ENCODE measurements around the gene PLIN3. TPM values are rescaled to one million over a fixed set of nuclear protein-coding genes. Genes with fewer than 3 reads are reported as not detected.
A peak's percentile ranks its signal among the peaks of the same experiment; 100 is the strongest.

Gene PLIN3
- total RNA-seq, 1 donor from 2014 or later, result 73.1 TPM

- H3K4me1 Mint-ChIP-seq (ENCODE audit: unreplicated experiment), result peaks cover 3% of the 10 kb centered on the region
- peak; percentile 99 for DNase-seq (ENCODE audit: low spot score)
- no peaks in the 10 kb centered on the region for H3K9me3 Mint-ChIP-seq (ENCODE audit: unreplicated experiment)
- TF ChIP-seq CTCF (IDR thresholded peaks at IDR 0.05; ENCODE audit: unreplicated experiment), result peak; percentile 98
- H3K4me3 Mint-ChIP-seq (ENCODE audit: unreplicated experiment), result peak within 1 kb of the TSS; percentile 83
- H3K36me3 Mint-ChIP-seq (ENCODE audit: low read depth, unreplicated experiment), result peaks cover 7% of the 10 kb centered on the region
- no peaks in the 10 kb centered on the region for H3K27me3 Mint-ChIP-seq (ENCODE audit: unreplicated experiment)
- H3K27ac Mint-ChIP-seq (ENCODE audit: unreplicated experiment), result peak within 1 kb of the TSS; percentile 75
These were observed 76.1 kb downstream of the PLIN3 start, which contains the start of gene FEM1A for GRCh38 chr19:4791183-4792018. FEM1A (plus strand) TSS chr19:4791734; CDS start chr19:4791855, 121 bp downstream.

Other genes with a start within 250 kb of the PLIN3 start
- 60.1 TPM for gene TNFAIP8L1, start 228.2 kb downstream of the PLIN3 start, total RNA-seq (ENCODE audit: unreplicated experiment)
- gene MYDGF, start 197.3 kb downstream of the PLIN3 start, total RNA-seq (ENCODE audit: unreplicated experiment), result 112 TPM
- gene DPP9, start 143.8 kb downstream of the PLIN3 start, total RNA-seq (ENCODE audit: unreplicated experiment), result 63.3 TPM
- gene FEM1A, start 75.9 kb downstream of the PLIN3 start, total RNA-seq (ENCODE audit: unreplicated experiment), result 12.0 TPM
- gene TICAM1, start 36.0 kb downstream of the PLIN3 start, total RNA-seq (ENCODE audit: unreplicated experiment), result 3.5 TPM
- gene ARRDC5, start 35.2 kb upstream of the PLIN3 start, total RNA-seq (ENCODE audit: unreplicated experiment), result not detected
- gene UHRF1, start 41.8 kb upstream of the PLIN3 start, total RNA-seq (ENCODE audit: unreplicated experiment), result 16.8 TPM
- 42.4 TPM for gene KDM4B, start 101.4 kb upstream of the PLIN3 start, total RNA-seq (ENCODE audit: unreplicated experiment)